GM18517 (cell line): Measurements from ENCODE around the gene YIPF1.
"Not testable (repeated sequence)": the region's sequence is repeated elsewhere in the genome, so short reads cannot be mapped to it uniquely, and the experiment has no call there.

Experiments
- ATAC-seq: cut with Tn5 transposase; IDR thresholded peaks from one replicate; pipeline ENCODE4 v1.9.1; 2021; ENCODE audit warnings: mild to moderate bottlenecking, moderate library complexity; ENCODE audit not compliant: unreplicated experiment

Gene YIPF1

DNA sequence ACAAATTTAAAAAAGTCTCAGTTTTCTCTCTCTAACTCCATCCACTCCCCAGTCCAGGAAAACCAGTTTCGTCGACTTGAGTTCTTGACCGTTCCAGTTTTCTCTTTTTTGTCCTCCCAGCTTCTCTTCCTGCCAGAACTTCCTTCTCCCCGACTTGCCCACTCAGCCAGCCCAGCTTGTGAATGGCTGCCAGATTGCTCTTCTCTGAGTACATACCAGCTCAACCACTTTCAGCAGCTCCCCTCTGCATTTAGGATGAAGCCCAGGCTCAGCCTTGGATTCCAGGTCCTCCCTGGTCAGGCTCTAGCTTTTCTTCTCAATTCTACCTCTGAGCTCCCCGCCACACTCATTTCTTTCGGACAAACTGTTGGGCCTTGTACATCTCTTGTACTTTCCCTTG is 5.8 kb upstream of the YIPF1 start:
- ATAC-seq = no peak

DNA sequence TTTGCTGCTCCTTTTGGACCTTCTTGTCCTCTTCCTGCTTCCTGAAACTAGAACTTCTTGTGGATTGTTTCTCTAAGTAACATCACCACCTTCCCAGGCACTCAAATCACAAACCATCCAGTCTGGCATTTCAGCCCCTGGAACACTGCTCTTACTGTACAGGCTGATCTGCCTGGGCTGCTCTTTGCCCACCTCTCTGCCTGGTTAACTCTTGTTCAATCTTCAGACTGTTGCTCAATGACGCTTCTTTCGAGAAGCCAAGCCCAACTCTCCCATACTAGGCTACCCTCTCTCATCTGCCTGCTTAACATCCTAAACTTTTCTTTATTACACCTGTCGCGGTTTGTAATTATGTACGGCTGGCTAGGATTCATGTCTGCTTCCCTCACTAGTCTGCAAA is 5.0 kb upstream of the YIPF1 start:
- ATAC-seq = no peak

DNA sequence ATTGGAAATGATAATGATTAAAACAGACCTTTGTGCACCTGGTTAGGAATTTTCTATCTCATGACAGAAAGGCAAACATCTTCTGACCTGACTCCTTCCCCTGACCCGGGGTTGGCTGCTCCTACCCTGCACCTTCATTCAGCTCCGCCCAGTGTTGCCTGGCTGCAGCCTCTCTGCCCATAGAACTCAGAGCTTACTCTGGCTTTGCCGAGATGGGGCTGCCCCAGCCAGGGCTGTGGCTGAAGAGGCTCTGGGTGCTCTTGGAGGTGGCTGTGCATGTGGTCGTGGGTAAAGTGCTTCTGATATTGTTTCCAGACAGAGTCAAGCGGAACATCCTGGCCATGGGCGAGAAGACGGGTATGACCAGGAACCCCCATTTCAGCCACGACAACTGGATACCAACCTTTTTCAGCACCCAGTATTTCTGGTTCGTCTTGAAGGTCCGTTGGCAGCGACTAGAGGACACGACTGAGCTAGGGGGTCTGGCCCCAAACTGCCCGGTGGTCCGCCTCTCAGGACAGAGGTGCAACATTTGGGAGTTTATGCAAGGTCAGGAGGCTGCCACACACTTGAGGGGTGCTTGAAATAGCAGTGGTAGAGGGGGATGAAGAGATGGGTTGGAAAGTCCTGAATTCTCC is 4.5 kb upstream of the YIPF1 start, which contains the start of gene DIO1:
DIO1 (plus strand) TSS at position 189 of the 638 bp plus-strand sequence; CDS start at position 213, 24 bp downstream.
- ATAC-seq = no peak

DNA sequence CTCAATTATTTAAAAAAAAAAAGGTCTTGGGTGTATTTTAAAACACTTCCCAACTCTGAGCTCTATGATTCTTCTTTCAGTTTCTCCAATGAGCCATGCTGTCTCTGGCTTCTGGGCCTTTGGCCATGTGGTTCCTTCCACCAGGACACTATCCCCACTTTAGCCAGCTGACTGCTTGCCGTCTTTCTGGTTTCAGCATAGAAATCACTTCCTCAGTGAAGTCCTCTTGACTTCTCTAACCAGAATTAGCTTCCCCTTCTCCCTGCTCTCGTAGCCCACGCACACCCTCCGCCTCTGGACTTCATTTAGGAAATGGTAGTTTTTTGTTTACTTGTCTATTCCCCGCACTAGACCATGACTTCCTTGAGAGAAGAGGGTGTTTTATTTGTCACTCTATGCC is 3.3 kb upstream of the YIPF1 start:
- no peak for ATAC-seq

DNA sequence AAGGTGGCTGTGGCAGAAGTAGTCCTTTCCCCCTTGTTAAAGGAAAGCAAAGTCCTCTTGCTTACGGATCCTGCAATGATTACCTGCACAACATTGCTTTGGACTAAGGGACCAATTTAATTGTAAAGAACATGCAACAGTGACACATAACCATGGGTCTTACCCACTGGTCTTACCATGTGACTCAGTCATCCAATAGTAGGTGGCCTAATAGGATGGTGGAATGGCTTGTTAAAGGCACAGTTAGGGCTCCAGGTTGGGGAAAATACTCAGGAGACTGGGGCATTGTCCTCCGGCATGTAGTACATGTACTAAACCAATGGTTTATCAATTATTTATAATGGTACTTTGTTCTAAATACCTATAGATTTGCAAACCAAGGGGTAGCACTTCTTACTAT is 2.1 kb upstream of the YIPF1 start:
- ATAC-seq = no peak

DNA sequence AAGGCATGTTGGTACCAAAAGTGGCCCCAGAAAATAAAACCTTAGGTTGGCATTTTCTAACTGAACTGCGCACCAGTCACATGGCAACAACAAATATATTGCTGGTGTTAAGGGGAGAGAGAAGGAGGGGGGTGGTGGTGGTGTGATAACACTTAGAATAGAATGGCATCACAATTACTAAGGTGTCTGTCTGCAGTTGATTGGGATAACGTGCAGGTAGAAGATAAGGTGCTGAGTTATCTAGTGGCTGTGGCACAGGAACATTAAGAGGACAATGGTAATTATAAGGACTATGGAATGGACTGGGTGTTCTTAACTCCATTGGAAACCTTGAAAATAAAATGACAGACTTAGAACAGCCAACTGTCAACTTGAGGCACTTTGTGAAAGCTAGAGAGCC is 1.4 kb upstream of the YIPF1 start:
- no peak for ATAC-seq

DNA sequence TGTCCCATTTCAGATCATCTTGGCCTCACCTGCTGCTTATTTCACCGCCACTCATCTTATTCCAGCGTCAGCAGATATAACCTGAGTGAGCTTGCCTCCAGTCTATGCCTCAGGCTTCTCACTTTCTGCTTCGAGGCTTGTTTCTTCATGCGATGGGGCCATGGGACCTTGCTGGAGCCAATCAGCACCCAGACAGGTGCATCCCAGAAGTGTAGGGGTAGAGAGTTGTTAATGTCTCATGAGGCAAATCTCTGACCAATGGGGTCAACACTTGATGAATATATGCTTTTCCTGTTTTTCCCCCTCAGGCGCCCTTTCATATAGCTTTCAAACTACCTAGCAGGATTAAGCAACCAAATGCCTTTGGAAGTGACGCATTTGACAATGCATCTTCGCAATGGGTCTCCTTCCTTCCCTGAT is 935 bp upstream of the YIPF1 start:
- no peak for ATAC-seq

DNA sequence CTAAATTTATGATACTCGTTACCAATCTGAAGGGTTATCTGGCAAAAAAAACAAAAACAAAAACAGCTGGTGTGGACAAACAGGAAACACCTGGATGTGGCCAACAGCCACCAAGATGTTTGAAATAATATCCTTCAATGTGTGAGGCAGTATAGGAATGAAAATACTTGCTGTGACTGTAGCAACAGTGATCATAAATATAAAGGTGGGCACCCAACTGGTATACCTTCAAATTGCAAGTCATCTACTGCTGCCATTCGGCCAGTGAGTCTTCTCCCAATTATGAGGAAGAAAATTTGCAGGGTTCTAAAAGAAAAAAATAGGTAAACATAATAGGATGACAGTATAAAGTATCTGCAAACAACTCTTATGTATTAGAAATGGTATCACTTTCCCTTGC is 916 bp downstream of the YIPF1 start:
- no peak for ATAC-seq

DNA sequence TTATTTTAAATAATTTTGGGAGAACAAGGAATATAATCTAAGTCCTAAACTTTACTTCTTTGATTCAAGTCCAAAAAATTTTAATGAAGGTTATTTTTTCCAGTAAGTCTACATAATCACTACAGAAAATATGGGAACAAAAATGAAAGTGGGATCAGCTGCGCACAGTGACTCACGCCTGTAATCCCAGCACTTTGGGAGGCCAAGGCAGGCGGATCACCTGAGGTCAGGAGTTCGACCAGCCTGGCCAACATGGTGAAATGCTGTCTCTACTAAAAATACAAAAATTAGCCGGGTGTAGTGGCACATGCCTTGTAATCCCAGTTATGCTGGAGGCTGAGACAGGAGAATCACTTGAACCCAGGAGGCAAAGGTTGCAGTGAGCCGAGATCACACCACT is 6.0 kb downstream of the YIPF1 start:
- ATAC-seq = not testable (repeated sequence)

DNA sequence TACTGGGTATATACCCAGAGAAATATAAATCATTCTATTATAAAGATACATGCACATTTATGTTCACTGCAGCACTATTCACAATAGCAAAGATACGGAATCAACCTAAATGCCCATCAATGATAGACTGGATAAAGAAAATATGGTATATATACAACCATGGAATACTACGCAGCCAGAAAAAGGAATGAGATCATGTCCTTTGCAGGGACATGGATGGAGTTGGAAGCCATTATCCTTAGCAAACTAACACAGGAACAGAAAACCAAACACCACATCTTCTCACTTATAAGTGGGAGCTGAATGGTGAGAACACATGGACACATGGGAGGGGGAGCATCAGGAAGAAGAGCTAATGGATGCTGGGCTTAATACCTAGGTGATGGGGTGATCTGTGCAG is 7.7 kb downstream of the YIPF1 start:
- not testable (repeated sequence) for ATAC-seq

DNA sequence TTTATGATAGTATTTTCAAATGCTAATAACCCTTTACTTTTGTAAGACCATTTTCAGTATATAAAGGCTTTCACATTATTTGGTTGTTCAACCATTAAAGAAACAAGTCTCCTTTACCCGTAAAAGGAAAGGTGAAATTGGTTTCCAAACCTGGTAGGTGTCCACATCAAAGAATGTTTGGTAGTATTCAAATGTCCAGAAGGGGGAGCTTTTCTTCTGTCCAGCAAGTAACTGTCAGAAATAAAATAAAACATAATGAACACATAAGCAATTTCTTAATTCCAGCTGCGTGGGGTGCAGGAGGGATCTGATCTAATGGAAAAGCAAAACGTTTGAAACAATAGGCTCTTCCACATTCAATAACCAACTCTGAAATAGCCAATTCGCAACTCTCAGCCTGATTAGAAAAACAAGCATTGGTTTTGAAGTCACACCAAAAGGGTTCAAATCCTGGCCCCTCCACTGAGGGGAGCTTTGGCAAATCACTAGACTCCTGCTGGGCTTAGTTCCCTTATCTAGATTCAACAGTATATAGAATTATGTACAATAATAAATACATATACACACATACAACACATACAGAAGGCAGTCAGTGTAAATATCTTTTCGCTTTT is 11.0 kb downstream of the YIPF1 start:
- no peak for ATAC-seq

DNA sequence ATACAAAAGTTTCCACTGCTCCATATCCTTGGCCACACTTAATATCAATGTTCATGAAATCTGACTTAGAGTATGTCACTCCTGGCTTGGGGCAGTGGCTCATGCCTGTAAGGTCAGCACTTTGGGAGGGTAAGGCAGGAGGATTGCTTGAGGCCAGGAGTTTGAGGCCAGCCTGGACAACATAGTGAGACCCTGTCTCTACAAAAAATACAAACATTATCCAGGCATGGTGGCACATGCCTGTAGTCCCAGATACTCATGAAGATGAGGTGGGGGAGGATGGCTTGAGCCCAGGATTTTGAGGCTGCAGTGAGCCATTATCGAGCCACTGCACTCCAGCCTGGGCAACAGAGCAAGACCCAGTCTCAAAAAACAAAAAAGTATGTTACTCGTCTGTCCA is 14.4 kb downstream of the YIPF1 start:
- not testable (repeated sequence) for ATAC-seq

DNA sequence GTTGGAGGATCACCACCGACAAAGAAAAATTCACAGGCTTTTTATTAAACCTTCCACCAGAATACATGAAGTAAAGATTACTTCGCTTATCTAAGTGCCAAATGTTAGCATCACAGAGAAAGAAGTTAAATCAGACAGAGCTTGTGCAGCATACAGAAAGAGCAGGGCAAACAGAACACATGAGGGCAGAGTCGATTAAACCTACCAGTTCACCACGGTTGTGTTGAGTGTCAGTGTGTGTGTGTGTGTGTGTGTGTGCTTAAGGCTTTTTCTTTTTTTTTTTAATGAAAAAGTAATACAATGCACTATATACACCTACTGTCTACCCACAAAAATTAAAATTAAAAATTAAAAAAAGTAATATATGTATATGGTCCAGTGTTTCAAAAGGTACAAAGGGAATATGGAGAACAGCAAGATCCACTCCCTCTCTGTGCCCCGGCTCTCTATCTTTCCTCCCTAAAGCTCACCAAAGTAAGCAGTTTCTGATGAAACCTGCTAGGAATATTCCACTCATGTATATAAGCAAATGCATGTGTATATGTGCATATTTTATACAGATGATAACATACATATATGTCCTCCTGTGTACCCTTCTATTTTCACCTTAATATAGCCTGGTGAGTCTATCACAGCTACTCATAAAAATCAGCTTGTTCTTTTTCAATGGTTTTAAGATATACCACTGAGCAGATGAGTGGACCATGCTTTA is 17.7 kb downstream of the YIPF1 start:
- ATAC-seq = no peak

DNA sequence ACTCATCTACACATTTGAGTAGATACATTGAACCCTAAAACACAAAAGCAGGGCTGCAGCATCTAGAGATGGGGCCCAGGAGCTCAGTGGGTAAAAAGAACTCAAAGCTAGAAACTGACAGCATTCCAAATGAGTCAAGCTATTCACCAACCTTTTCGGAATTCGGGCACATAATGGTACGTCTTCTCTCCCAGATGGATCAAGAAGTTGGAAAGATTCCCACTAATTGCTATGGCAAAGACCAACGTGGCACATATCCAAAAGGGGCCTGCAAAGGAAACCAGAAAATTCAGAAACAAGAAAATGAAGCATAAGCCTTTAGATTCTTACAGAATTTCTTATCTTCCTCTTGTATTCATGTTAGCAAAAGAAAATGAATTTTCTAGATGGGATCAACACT is 18.4 kb downstream of the YIPF1 start:
- no peak for ATAC-seq

DNA sequence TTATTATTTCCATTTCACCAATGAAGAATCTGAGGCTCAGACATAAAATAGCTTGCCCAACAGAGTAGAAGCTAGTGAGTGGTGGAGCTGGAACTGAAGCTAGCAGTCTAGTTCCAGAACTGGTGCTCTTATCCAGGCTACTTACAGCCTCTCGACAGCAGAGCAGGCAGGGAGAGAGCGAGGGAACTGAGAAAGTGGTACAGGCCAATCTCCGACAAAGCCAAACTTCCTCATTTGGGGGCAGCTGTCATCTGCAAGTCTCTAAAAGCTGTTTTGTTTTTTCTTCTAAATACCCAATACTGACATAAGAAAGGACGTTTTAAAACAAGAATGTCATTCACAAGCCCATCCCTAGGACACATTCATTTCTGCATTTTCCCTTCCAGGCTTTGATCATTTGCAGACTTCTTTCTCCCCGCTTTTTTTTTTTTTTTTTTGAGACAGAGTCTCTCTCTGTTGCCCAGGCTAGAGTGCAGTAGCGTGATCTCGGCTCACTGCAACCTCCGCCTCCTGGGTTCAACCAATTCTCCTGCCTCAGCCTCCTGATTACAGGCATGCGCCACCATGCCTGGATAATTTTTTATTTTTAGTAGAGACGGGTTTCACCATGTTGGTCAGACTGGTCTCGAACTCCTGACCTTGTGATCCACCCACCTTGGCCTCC is 20.0 kb downstream of the YIPF1 start:
- ATAC-seq = peak; percentile 69

DNA sequence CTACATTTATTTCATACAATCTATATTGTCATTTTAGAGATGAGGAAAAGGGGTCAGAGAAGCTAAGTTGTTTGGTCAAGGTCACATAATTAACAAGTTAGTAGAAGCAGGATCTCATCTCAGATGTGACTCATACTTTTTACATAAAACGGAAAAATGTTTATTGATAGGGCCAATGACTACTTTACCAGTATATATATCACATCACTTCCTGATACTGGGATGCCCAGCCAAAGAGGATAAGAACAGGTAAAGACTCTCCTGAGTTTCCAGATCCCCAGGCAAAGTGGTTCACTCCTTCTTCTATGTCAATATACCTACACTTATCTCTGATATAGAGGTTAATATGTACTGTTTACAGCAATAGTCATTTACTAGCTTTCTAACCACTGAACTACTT is 21.0 kb downstream of the YIPF1 start:
- no peak for ATAC-seq

DNA sequence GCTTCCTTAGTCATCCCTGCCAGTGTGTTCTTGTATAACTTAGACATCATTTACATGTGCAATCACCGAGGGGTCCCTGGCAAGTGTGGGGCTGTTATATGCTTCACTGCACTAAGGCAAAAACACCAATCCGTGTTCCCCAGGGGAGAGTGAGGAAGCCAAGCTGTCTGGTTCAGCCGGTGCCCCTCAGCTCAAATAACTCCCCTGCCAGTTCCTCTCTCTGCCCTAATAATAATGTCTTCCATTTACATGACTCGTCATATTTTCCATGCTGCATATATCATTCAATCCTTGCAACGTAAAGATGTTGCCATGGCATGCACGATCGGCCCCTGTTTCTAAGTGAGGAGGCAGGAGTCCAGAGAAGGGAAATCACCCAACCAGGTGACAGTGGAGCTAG is 27.1 kb downstream of the YIPF1 start:
- ATAC-seq = no peak

DNA sequence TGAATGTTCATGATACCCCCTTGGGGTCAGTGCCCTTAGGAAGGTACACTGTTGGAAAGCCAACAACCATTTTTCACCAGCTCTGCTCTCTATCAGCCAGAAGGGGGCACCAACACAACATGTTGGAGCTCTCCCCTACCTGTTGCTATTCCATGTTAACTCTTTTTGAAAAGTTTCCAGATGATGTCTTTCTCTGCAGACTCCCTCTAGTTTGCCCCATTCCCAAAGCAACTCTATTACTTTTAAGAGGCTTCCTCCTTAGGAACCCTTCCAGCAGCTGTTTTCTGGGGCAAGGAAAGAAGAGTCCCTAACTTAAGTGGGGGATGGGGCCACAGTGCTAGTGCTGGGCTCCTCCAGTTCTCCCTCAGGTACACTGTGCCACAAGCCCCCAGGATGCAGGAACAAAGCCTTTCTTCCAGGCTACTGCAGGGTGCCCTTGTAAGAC is 28.6 kb downstream of the YIPF1 start:
- ATAC-seq = no peak

DNA sequence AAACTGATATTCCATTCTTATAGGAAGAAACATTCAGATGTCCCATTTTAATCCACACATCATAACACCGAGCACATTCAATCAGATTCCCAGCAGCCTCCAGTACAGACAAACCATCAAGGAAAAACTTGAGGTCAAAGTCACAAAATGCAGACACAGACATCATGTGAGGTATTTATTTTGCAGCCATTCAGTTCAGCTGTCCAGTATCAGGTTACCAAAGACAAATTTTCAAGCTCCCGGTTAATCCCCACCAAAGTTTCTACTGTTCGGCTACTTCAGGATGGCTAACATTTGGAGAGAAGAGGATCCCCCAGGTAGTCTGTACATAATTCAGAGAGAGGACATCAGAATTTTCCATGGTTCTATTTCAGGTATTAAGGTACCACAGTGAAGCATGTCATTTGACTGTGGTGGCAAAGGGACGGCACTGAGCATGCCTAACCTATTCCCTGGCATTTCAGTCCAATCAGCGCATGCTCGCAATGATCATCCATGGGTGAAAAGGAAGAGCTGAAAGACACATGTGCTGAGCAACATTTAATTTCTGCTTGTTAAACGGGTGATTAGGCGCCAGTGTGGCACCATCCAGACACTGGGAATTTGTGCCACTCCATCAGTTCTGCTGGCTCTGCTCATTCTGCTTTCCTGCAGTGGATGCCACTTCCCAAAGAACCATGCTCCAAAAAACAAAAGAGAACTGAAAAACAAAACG is 37.9 kb downstream of the YIPF1 start:
- no peak for ATAC-seq

DNA sequence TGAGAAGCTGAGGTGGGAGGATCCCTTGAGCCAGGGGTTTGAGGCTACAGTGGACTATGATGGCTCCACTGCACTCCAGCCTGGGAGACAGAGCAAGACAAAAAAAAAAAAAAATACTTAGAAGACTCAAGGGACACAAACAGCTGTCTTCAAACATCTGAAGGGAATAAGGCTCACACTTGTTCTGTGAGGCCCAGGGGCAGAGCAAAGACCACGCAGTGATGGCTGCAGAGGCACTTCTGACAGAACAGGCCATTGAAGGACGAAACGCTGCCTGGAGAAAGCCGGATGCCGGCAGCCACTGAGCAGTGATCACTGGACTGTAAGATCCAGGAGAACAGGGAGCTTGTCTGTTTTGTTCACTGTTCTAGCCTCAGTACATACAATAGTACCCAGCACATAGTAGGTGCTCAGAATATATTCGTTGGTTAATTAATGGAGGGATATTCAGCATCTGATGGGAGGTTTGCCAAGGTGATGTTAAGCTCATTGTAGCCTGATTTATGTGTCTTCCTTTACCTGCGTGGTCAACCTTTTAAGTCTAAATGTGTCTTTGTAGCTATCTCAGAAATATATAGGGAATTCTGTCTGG is 39.4 kb downstream of the YIPF1 start:
- no peak for ATAC-seq

DNA sequence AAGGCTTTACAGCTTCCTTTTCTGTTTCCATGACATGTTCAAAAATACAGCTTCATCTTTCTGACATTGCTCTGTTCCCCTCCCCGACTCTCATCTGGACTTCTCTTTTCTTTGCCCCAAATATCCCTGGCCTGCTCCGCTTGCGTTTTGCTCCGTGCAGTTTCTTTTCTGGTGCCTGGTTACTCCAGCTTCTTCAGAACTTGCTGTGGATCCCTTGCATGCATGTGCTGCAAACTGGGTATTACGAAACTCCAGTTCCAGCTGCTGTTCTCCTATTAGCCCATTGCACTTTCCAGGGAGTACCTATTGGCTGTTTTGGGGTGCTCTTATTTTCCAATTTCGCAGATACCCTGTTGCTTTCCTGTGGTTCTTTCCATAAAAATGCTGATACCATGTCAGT is 41.6 kb downstream of the YIPF1 start:
- ATAC-seq = no peak
